Vagina (tissue), 2 donors: ENCODE data around the gene SLC25A12. TPM values are rescaled to one million over a fixed set of nuclear protein-coding genes. Genes with fewer than 3 reads are reported as not detected.
"Not testable (repeated sequence)": the region's sequence is repeated elsewhere in the genome, so short reads cannot be mapped to it uniquely, and the experiment has no call there.

ENCODE experiments used
- DNase-seq, 2 donors: peaks; one replicate each; pipeline ENCODE4 v3.0.0-alpha.2; 2017; ENCODE audit errors: extremely low spot score in 2 of 2
- H3K27ac ChIP-seq: fragments of 200-600 bp; sonication (generic); one replicate; pipeline ENCODE4 v1.5.1; 2019
- H3K27me3 ChIP-seq: fragments of 200-600 bp; sonication (generic); one replicate; pipeline ENCODE4 v1.5.1; 2019
- H3K36me3 ChIP-seq, 2 donors: fragments of 200-600 bp; sonication (generic); one replicate each; pipeline ENCODE4 v1.5.1; 2017 to 2019
- H3K4me1 ChIP-seq: fragments of 200-600 bp; sonication (generic); one replicate; pipeline ENCODE4 v1.5.1; 2019
- H3K4me3 ChIP-seq, 2 donors: fragments of 200-600 bp; sonication (generic); 1 replicate in 1 of 2; 2 replicates in 1 of 2; pipeline ENCODE4 v1.5.1; 2016 to 2019
- H3K9me3 ChIP-seq: fragments of 200-600 bp; sonication (generic); one replicate; pipeline ENCODE4 v1.5.1; 2019
- POLR2A ChIP-seq, 2 donors: fragments of 450-650 bp; IDR thresholded peaks; one replicate each; pipeline ENCODE4 v1.6.1; 2017; ENCODE audit warnings: antibody characterized with exemption in 2 of 2, mild to moderate bottlenecking in 2 of 2, moderate library complexity in 2 of 2
- POLR2AphosphoS5 ChIP-seq, 2 donors: sonication (generic); formaldehyde crosslinking; IDR thresholded peaks; one replicate each; pipeline ENCODE4 v1.9.0; 2017; ENCODE audit warnings: antibody characterized with exemption in 2 of 2, mild to moderate bottlenecking in 2 of 2, low read depth in 1 of 2; ENCODE audit not compliant: insufficient read depth in 1 of 2
- intact Hi-C: fragments of 100-400 bp; cut with DNase I; formaldehyde crosslinking; loops from one replicate; pipeline ENCODE4 v1.15.1; 2023
- total RNA-seq: library from RNA; depleted of rRNA; stranded (reverse); fragments of >200 nt; gene quantifications from one replicate; pipeline ENCODE4 v1.2.3, GENCODE V29; 2016
- TF ChIP-seq, protein P1 (sequence below), 3 experiments: fragments of 450-650 bp in 2 of 3; fragments of 200-600 bp in 1 of 3; sonication (generic) in 1 of 3; IDR thresholded peaks; one replicate each; pipeline ENCODE4 v1.5.1; 2017 to 2019; ENCODE audit warnings: antibody characterized with exemption in 3 of 3, mild to moderate bottlenecking in 2 of 3, moderate library complexity in 2 of 3

SLC25A12 gene
- total RNA-seq, 1 donor from 2014 or later: 26.0 TPM

DNA sequence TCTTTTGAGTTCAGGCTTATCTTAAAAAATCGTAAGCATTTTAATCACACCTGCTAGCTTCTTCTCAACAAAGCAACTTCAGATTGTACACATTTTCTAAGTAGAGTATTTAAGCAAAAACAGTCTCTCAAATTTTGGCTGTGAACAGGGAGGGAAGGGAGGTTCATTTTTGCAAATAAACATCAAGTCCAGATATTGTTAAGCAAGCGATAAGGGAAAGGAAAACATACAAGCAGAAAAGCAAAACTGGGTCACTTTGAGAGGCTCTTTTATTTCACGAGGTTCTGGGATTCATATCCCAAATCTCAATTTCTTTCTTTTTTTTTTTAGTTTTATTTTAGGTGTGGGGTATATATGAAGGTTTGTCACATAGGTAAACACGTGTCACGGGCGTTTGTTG, 79.9 kb downstream of the SLC25A12 start:
- Histone ChIP-seq H3K4me3 (no peak overlapping the region), H3K9me3 (no peaks in the 10 kb centered on the region), H3K36me3 (peaks cover 0 to 4% of the 10 kb centered on the region in 2 donors), H3K27me3 (no peaks in the 10 kb centered on the region), H3K4me1 (no peaks in the 10 kb centered on the region), H3K27ac (no peak overlapping the region)
- DNase-seq: no peak
- TF ChIP-seq, protein P1, sequence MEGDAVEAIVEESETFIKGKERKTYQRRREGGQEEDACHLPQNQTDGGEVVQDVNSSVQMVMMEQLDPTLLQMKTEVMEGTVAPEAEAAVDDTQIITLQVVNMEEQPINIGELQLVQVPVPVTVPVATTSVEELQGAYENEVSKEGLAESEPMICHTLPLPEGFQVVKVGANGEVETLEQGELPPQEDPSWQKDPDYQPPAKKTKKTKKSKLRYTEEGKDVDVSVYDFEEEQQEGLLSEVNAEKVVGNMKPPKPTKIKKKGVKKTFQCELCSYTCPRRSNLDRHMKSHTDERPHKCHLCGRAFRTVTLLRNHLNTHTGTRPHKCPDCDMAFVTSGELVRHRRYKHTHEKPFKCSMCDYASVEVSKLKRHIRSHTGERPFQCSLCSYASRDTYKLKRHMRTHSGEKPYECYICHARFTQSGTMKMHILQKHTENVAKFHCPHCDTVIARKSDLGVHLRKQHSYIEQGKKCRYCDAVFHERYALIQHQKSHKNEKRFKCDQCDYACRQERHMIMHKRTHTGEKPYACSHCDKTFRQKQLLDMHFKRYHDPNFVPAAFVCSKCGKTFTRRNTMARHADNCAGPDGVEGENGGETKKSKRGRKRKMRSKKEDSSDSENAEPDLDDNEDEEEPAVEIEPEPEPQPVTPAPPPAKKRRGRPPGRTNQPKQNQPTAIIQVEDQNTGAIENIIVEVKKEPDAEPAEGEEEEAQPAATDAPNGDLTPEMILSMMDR (IDR thresholded peaks at IDR 0.05): no peak
- TF ChIP-seq POLR2A (IDR thresholded peaks at IDR 0.05) (no peak), POLR2AphosphoS5 (IDR thresholded peaks at IDR 0.05; ENCODE audit: insufficient read depth in 1 of 2, low read depth in 1 of 2) (no peak)
- intact Hi-C loops: loop anchor here (10.0 kb wide), 1 partner anchor 291 kb away; the partner anchor contains the start of gene DLX2

DNA sequence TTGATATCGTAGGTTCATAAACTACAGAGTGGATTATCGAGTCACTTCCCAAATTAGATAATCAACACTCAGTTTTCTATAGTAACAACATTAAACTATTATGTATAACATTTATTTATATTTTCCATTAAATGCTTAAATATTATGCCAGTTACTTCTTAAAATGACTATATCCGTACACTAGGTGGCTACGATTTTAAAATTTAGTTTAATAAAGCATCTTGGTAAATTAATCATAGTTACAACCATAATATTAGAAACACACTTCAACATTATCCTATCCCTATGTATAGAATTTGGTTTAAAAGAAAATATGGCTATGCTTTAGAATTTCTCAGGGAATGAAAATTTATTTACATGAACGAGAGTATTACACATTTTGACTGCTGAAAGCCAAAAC, 80.3 kb downstream of the SLC25A12 start:
- Histone ChIP-seq H3K27ac (no peak overlapping the region), H3K27me3 (no peaks in the 10 kb centered on the region), H3K4me3 (no peak overlapping the region), H3K36me3 (peaks cover 0 to 7% of the 10 kb centered on the region in 2 donors), H3K4me1 (no peaks in the 10 kb centered on the region), H3K9me3 (no peaks in the 10 kb centered on the region)
- no peak for DNase-seq
- TF ChIP-seq POLR2A (IDR thresholded peaks at IDR 0.05) (no peak), POLR2AphosphoS5 (IDR thresholded peaks at IDR 0.05; ENCODE audit: insufficient read depth in 1 of 2, low read depth in 1 of 2) (no peak)
- TF ChIP-seq, protein P1 (IDR thresholded peaks at IDR 0.05): no peak
- intact Hi-C loops: loop anchor here (10.0 kb wide), 1 partner anchor 291 kb away; the partner anchor contains the start of gene DLX2

DNA sequence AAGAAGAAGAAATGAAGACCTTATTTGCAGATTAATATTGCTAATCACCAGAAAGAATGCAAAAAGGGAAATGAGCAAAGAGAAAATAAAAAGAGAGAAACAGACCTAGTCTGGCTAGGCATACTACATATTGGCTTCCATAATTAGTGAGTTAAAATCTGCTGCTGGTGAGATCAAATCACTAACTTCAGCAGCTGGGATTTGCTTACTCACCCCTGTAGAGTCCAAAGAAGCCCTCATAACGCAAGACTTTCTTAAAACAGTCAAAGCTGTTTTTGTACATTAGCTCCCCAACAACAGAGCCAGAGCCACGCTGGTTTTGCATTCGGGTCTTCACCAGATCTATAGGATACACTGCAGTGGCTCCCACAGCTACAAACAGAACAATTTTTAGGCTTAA, 80.9 kb downstream of the SLC25A12 start:
- no peak for TF ChIP-seq POLR2A (IDR thresholded peaks at IDR 0.05)
- TF ChIP-seq, protein P1 (IDR thresholded peaks at IDR 0.05): no peak
- no peak for TF ChIP-seq POLR2AphosphoS5 (IDR thresholded peaks at IDR 0.05; ENCODE audit: insufficient read depth in 1 of 2, low read depth in 1 of 2)
- Histone ChIP-seq H3K4me1 (no peaks in the 10 kb centered on the region), H3K9me3 (no peaks in the 10 kb centered on the region), H3K36me3 (peaks cover 0 to 13% of the 10 kb centered on the region in 2 donors), H3K4me3 (no peak overlapping the region), H3K27ac (no peak overlapping the region), H3K27me3 (no peaks in the 10 kb centered on the region)
- DNase-seq: no peak
- intact Hi-C loops: loop anchor here (10.0 kb wide), 1 partner anchor 292 kb away; the partner anchor contains the start of gene DLX2

DNA sequence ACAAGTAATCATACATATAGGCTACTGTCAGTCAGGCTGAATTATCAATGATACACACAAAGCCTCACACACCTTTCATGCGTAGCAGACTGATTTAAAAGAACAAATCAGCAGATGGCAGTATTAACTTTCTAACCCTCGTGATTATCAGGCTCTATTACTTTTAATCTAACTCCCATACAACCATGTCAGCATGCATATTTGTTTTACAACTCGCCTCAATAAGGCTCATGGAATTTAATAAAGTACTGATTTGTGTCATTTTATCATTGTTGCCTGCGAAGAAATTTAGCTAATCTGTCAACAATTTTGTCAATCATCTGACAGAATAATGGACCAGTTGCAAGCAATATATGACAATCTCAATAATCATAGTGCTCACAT, 82.8 kb downstream of the SLC25A12 start:
- Histone ChIP-seq H3K27ac (no peak overlapping the region), H3K36me3 (peaks cover 0 to 17% of the 10 kb centered on the region in 2 donors), H3K27me3 (no peaks in the 10 kb centered on the region), H3K4me3 (no peak overlapping the region), H3K9me3 (no peaks in the 10 kb centered on the region), H3K4me1 (no peaks in the 10 kb centered on the region)
- intact Hi-C loops: loop anchor here (10.0 kb wide), 1 partner anchor 294 kb away; the partner anchor contains the start of gene DLX2
- TF ChIP-seq POLR2AphosphoS5 (IDR thresholded peaks at IDR 0.05; ENCODE audit: insufficient read depth in 1 of 2, low read depth in 1 of 2) (no peak), POLR2A (IDR thresholded peaks at IDR 0.05) (no peak)
- TF ChIP-seq, protein P1 (IDR thresholded peaks at IDR 0.05): peak in 2 of 3 experiments; percentile 22 to 34
- no peak for DNase-seq

DNA sequence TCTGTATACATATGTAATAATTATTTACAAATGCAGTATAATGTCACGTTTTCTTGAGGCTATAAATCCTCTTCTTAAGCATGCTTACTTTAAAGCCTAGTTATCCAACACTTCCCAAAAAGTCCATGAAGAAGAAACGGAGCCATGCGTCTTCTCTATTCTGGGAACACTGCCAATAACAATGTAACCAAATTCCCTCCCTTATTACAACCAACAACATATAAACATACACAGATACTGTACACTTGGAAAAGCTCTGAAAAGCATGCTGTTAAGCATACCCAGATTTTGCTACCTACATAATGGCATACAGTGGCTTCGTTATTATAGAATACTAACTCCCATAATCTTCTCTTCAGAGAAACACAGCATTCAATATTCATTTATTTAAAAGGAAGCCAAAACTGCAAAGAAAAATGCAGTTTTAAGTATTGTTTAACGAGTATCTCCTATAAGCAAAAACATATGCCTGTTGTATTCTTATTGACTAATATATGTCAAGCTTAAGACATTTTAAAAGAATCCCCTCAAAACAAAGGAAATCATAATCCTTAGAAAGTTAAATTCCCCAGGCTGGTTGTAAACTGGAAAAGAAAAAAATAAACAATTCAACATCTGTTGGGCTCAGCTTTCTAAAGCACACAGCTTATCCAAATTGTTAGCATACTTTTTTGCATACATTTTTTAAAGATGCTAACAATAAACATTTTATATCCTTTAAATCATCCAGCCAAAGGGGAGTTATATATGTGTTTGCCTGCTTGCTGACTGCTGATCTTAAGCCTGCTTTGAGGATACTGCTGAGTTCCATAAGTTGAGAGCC, 83.4 kb downstream of the SLC25A12 start:
- Histone ChIP-seq H3K4me1 (no peaks in the 10 kb centered on the region), H3K27me3 (no peaks in the 10 kb centered on the region), H3K27ac (no peak overlapping the region), H3K9me3 (no peaks in the 10 kb centered on the region), H3K4me3 (no peak overlapping the region), H3K36me3 (peaks cover 0 to 17% of the 10 kb centered on the region in 2 donors)
- no peak for DNase-seq
- intact Hi-C loops: loop anchor here (10.0 kb wide), 1 partner anchor 294 kb away; the partner anchor contains the start of gene DLX2
- TF ChIP-seq, protein P1 (IDR thresholded peaks at IDR 0.05): no peak
- TF ChIP-seq POLR2A (IDR thresholded peaks at IDR 0.05) (no peak), POLR2AphosphoS5 (IDR thresholded peaks at IDR 0.05; ENCODE audit: insufficient read depth in 1 of 2, low read depth in 1 of 2) (no peak)

DNA sequence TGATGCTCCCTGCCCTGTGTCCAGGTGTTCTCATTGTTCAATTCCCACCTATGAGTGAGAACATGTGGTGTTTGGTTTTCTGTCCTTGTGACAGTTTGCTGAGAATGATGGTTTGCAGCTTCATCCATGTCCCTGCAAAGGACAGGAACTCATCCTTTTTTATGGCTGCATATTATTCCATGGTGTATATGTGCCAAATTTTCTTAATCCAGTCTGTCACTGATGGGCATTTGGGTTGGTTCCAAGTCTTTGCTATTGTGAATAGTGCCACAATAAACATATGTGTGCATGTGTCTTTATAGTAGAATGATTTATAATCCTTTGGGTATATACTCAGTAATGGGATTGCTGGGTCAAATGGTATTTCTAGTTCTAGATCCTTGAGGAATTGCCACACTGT, 85.2 kb downstream of the SLC25A12 start:
- DNase-seq, H3K9me3 ChIP-seq, H3K27ac ChIP-seq, H3K4me3 ChIP-seq, H3K4me1 ChIP-seq, intact Hi-C loops, H3K27me3 ChIP-seq: not testable (repeated sequence)
- H3K36me3 ChIP-seq: peaks cover 0 to 27% of the 10 kb centered on the region in 2 donors
